HEK293 (cell line): ENCODE data around the gene MT2A.

Source experiments
- CTCF ChIA-PET: fragments of 350-600 bp; formaldehyde crosslinking; extraction: SDS; loops from one replicate; lab custom pipeline; 2021; ENCODE audit warnings: antibody characterized with exemption; lab: Yijun Ruan, JAX
- POLR2A ChIA-PET: fragments of 300-600 bp; formaldehyde crosslinking; extraction: SDS; loops from one replicate; lab custom pipeline; 2020; ENCODE audit warnings: antibody characterized with exemption, inconsistent platforms; lab: Yijun Ruan, JAX
- H3K27ac ChIP-seq: fragments of 200-500 bp; sonication (Bioruptor generic); 2 replicates; pipeline ENCODE4 v1.5.1; 2014; ENCODE audit warnings: low read depth, low read length, control low read depth, inconsistent platforms; ENCODE audit errors: extremely low read depth
- H3K36me3 ChIP-seq, 2 experiments: fragments of 200-500 bp in 1 of 2; sonication (Bioruptor generic) in 1 of 2; 1 replicate in 1 of 2; 2 replicates in 1 of 2; pipeline ENCODE4 v1.5.1; 2014 to 2017; ENCODE audit warnings: inconsistent platforms in 2 of 2, low read length in 2 of 2; ENCODE audit not compliant: control insufficient read depth in 2 of 2, insufficient read depth in 1 of 2
- H3K4me1 ChIP-seq: fragments of 200-500 bp; sonication (Bioruptor generic); 2 replicates; pipeline ENCODE4 v1.5.1; 2014; ENCODE audit warnings: mild to moderate bottlenecking, low read length, inconsistent platforms; ENCODE audit not compliant: control insufficient read depth, insufficient read depth
- H3K4me3 ChIP-seq: 2 replicates; pipeline ENCODE4 v1.5.1; 2011; ENCODE audit warnings: low read depth, mild to moderate bottlenecking, control low read depth, low read length, moderate library complexity
- H3K9me3 ChIP-seq: fragments of 200-500 bp; sonication (Bioruptor generic); 2 replicates; pipeline ENCODE4 v1.5.1; 2014; ENCODE audit warnings: low read depth, low read length, inconsistent platforms; ENCODE audit not compliant: control insufficient read depth, insufficient read depth
- BCL11A ChIP-seq: fragments of 450-650 bp; formaldehyde crosslinking; IDR thresholded peaks from 2 replicates; pipeline ENCODE4 v1.5.1; 2016; ENCODE audit warnings: low read depth, missing biosample characterization, missing genetic modification characterization
- IKZF3 ChIP-seq: fragments of 450-650 bp; IDR thresholded peaks from 2 replicates; pipeline ENCODE4 v1.5.0; 2018; ENCODE audit warnings: missing biosample characterization, mild to moderate bottlenecking, missing genetic modification characterization, moderate library complexity
- KLF9 ChIP-seq: fragments of 450-650 bp; formaldehyde crosslinking; IDR thresholded peaks from 2 replicates; pipeline ENCODE4 v1.5.1; 2016; ENCODE audit warnings: missing biosample characterization, missing genetic modification characterization, low read depth
- PRDM2 ChIP-seq: fragments of 450-650 bp; formaldehyde crosslinking; IDR thresholded peaks from 2 replicates; pipeline ENCODE4 v1.5.1; 2016; ENCODE audit warnings: missing biosample characterization, missing genetic modification characterization, borderline replicate concordance
- ZFP69B ChIP-seq: fragments of 450-650 bp; formaldehyde crosslinking; IDR thresholded peaks from 2 replicates; pipeline ENCODE4 v1.5.1; 2016; ENCODE audit warnings: missing biosample characterization, missing genetic modification characterization
- ZNF211 ChIP-seq: fragments of 450-650 bp; formaldehyde crosslinking; IDR thresholded peaks from 2 replicates; pipeline ENCODE4 v1.5.1; 2016; ENCODE audit warnings: low read depth, missing biosample characterization, missing genetic modification characterization
- ZNF341 ChIP-seq: fragments of 450-650 bp; formaldehyde crosslinking; IDR thresholded peaks from 2 replicates; pipeline ENCODE4; 2016; ENCODE audit warnings: low read depth, missing biosample characterization, missing genetic modification characterization
- ZNF398 ChIP-seq: fragments of 450-650 bp; formaldehyde crosslinking; IDR thresholded peaks from 2 replicates; pipeline ENCODE4 v1.5.1; 2017; ENCODE audit warnings: missing biosample characterization, missing genetic modification characterization
- ZNF514 ChIP-seq: fragments of 450-650 bp; formaldehyde crosslinking; IDR thresholded peaks from 2 replicates; pipeline ENCODE4 v1.5.1; 2016; ENCODE audit warnings: missing biosample characterization, missing genetic modification characterization
- ZNF623 ChIP-seq: fragments of 450-650 bp; formaldehyde crosslinking; IDR thresholded peaks from 2 replicates; pipeline ENCODE4 v1.5.1; 2016; ENCODE audit warnings: missing biosample characterization, missing genetic modification characterization
- ZNF624 ChIP-seq: fragments of 450-650 bp; formaldehyde crosslinking; IDR thresholded peaks from 2 replicates; pipeline ENCODE4 v1.5.1; 2017; ENCODE audit warnings: missing biosample characterization, missing genetic modification characterization
- ZNF629 ChIP-seq: fragments of 450-650 bp; formaldehyde crosslinking; IDR thresholded peaks from 2 replicates; pipeline ENCODE4 v1.5.1; 2017; ENCODE audit warnings: missing biosample characterization, missing genetic modification characterization
- ZNF645 ChIP-seq: fragments of 450-650 bp; formaldehyde crosslinking; IDR thresholded peaks from 2 replicates; pipeline ENCODE4; 2016; ENCODE audit warnings: missing biosample characterization, missing genetic modification characterization

MT2A gene

GRCh38 chr16:56608043-56608875, at the start of gene MT2A (continued):
- TF ChIP-seq ZFP69B (no peak), ZNF514 (tag by site-specific recombination) (no peak), PRDM2 (tag by site-specific recombination) (no peak), IKZF3 (0 out of 2 replicates have a peak, but pooled peaks have one; percentile 44), ZNF629 (tag by site-specific recombination) (peak; percentile 34; the same call in 1 of the 2 replicates), ZNF645 (tag by site-specific recombination) (no peak)

- no peaks in the 10 kb centered on the region for H3K9me3 ChIP-seq
- H3K36me3 ChIP-seq = no peaks in the 10 kb centered on the region
- CTCF ChIA-PET = interaction anchor here (0.5 kb wide), 1 partner anchor 1967 kb away, joined by 3 read pairs; no protein-coding TSS in a partner anchor
- POLR2A ChIA-PET = no interaction called here
- TF ChIP-seq ZNF398 (tag by site-specific recombination) (no peak), KLF9 (peak; percentile 40; the same call in 1 of the 2 replicates), ZNF211 (tag by site-specific recombination) (no peak)
- H3K4me1 ChIP-seq = no peaks in the 10 kb centered on the region
- H3K27ac ChIP-seq = no peak overlapping the region
- no peak overlapping the region for H3K4me3 ChIP-seq
Observed at GRCh38 chr16:56559109-56559508, 49.3 kb upstream of the MT2A start.

GRCh38 chr16:56560447-56560846, 47.9 kb upstream of the MT2A start:
- Histone ChIP-seq H3K4me3 (no peak overlapping the region), H3K36me3 (no peaks in the 10 kb centered on the region), H3K4me1 (no peaks in the 10 kb centered on the region), H3K27ac (no peak overlapping the region), H3K9me3 (no peaks in the 10 kb centered on the region)
- CTCF ChIA-PET = interaction anchor here (0.6 to 1.0 kb wide), 3 partner anchors 13 to 28 kb away, joined by 3 read pairs; no protein-coding TSS in a partner anchor
- POLR2A ChIA-PET = interaction anchor here (1.3 kb wide), 1 partner anchor 109 kb away, joined by 4 read pairs; the partner anchor contains the start of genes NUDT21 and OGFOD1
- TF ChIP-seq BCL11A = no peak
- TF ChIP-seq ZNF624 (tag by site-specific recombination) = no peak
- TF ChIP-seq ZNF398 (tag by site-specific recombination) = no peak
- TF ChIP-seq ZNF341 (tag by site-specific recombination) = no peak
- peak; percentile 92 for TF ChIP-seq ZNF623 (tag by site-specific recombination)
